ENCODE measurements around the gene STOM. TPM values are rescaled to one million over a fixed set of nuclear protein-coding genes. Genes with fewer than 3 reads are reported as not detected.

The STOM gene
- total and polyA plus RNA-seq, 10 of the 15 experiments (the other 5 are each of a cell fraction or from before 2014, with no cell fraction given): 6.7 to 47.4 (median 39.8) TPM

DNA sequence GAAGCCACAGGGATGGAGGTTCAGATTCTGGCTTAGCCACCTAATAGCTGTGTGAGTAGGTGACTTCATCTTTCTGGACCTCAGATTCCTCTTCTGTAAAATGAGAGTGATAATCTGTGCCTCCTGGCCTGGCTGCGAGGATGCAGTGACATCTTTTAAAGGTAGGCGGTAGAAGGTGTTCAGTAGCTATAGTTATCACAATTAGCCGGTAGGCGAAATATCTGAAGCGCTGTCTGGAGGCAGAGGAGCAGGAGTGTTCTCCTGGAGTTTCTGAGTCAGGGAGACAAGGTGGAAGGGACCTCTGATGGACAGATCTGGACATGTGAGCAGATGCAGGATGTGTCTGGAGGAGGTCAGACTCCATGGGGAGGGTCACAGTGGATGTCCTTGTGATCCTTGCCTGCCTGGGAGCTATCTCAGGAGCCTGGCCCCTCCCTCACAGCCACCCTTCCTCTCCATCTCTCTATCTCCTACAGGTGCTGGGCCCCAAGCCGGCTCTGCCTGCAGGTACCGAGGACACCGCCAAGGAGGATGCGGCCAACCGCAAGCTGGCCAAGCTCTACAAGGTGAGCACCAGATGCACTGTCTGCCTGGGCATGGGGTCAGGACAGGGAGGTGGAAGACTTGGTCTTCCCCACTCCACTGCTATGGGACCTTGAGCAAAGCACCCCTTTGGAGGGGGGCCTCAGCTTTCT is 56.4 kb downstream of the STOM start:
- in situ Hi-C loops (cut with MboI) (no loop called here), intact Hi-C loops (cut with micrococcal nuclease; ENCODE audit: unreplicated experiment) (no loop called here)
- TF ChIP-seq HCFC1 (IDR thresholded peaks at IDR 0.05; ENCODE audit: low read length) (no peak), NR2C1 (IDR thresholded peaks at IDR 0.05) (no peak), MXI1 (IDR thresholded peaks at IDR 0.05; ENCODE audit: low read depth, low read length) (no peak), HDGF (IDR thresholded peaks at IDR 0.05) (no peak), JUND (IDR thresholded peaks at IDR 0.05; ENCODE audit: low read depth, low read length) (no peak), MTA3 (IDR thresholded peaks at IDR 0.05; ENCODE audit: borderline replicate concordance, low read length) (no peak), POLR2AphosphoS2 (IDR thresholded peaks at IDR 0.05; ENCODE audit: low read depth, low read length) (no peak), ATF3 (IDR thresholded peaks at IDR 0.05; ENCODE audit: borderline replicate concordance, extremely low read depth, low read depth, low read length) (no peak), HDAC6 (IDR thresholded peaks at IDR 0.05; ENCODE audit: unreplicated experiment) (no peak), ZNF207 (IDR thresholded peaks at IDR 0.05; ENCODE audit: borderline replicate concordance) (no peak), HDAC2 (IDR thresholded peaks at IDR 0.05) (no peak), SP1 (IDR thresholded peaks at IDR 0.05; ENCODE audit: low read depth, low read length) (no peak), SUPT20H (IDR thresholded peaks at IDR 0.05; ENCODE audit: borderline replicate concordance, control insufficient read depth, low read depth, low read length) (no peak), KDM1A (IDR thresholded peaks at IDR 0.05; ENCODE audit: borderline replicate concordance) (no peak), SREBF1 (IDR thresholded peaks at IDR 0.05; ENCODE audit: low read length) (no peak), NRF1 (conservative IDR thresholded peaks at IDR 0.05; ENCODE audit: low read depth, low read length) (no peak), SIN3A (IDR thresholded peaks at IDR 0.05; ENCODE audit: low read depth, low read length) (no peak), SMAD1 (IDR thresholded peaks at IDR 0.05; ENCODE audit: low read depth, partially characterized antibody) (no peak), EP300 (IDR thresholded peaks at IDR 0.05; ENCODE audit: borderline replicate concordance in 1 of 2, control insufficient read depth in 1 of 2, low read depth in 2 of 2, low read length in 2 of 2) (no peak)
- TF ChIP-seq, protein P1, sequence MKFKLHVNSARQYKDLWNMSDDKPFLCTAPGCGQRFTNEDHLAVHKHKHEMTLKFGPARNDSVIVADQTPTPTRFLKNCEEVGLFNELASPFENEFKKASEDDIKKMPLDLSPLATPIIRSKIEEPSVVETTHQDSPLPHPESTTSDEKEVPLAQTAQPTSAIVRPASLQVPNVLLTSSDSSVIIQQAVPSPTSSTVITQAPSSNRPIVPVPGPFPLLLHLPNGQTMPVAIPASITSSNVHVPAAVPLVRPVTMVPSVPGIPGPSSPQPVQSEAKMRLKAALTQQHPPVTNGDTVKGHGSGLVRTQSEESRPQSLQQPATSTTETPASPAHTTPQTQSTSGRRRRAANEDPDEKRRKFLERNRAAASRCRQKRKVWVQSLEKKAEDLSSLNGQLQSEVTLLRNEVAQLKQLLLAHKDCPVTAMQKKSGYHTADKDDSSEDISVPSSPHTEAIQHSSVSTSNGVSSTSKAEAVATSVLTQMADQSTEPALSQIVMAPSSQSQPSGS (IDR thresholded peaks at IDR 0.05; ENCODE audit: low read length): no peak
- BruUV-seq (replicated peaks): no TSS peak
- Histone ChIP-seq H3K9ac (ENCODE audit: control insufficient read depth, insufficient read depth, low read length) (no peak overlapping the region), H3K4me2 (ENCODE audit: control insufficient read depth, insufficient read depth) (no peak overlapping the region), H3K4me1 (ENCODE audit: control insufficient read depth, insufficient read depth, low read length) (no peaks in the 10 kb centered on the region), H3K27me3 (replicated peaks in 1 of 2; ENCODE audit: control insufficient read depth in 2 of 2, insufficient read depth in 2 of 2, low read length in 1 of 2) (no peaks in the 10 kb centered on the region), H3K27ac (ENCODE audit: control insufficient read depth, insufficient read depth) (no peak overlapping the region), H3K79me2 (ENCODE audit: control insufficient read depth, insufficient read depth, low read length) (no peaks in the 10 kb centered on the region), H2AFZ (ENCODE audit: control insufficient read depth, low read depth, low read length) (no peak overlapping the region), H3K9me3 (replicated peaks; ENCODE audit: control insufficient read depth, insufficient read depth, low read length) (no peaks in the 10 kb centered on the region), H3K4me3 (no peak overlapping the region), H4K20me1 (ENCODE audit: control insufficient read depth, insufficient read depth) (no peaks in the 10 kb centered on the region), H3K36me3 (ENCODE audit: control insufficient read depth in 2 of 2, insufficient read depth in 2 of 2, low read length in 1 of 2) (no peaks in the 10 kb centered on the region)
- POLR2A ChIA-PET: no interaction called here
- RAD21 ChIA-PET (ENCODE audit: unreplicated experiment): no interaction called here
- DNase-seq (ENCODE audit: low read depth, low spot score) (no peak), FAIRE-seq (no peak), ATAC-seq (no peak)
- WGBS (ENCODE audit: insufficient coverage, insufficient replicate concordance, low lambda C conversion rate, missing lambda C conversion rate): 95% methylated on average over 10 of the region's 10 CpGs
- CTCF ChIA-PET: interaction anchor here (0.7 to 10.7 kb wide), 4 partner anchors 35 to 101 kb away, joined by 3 to 318 read pairs (median 17); no protein-coding TSS in a partner anchor
- SMC1A ChIA-PET (ENCODE audit: uncharacterized antibody, unreplicated experiment): interaction anchor here (0.8 to 9.5 kb wide), 4 partner anchors 87 to 727 kb away, joined by 3 to 147 read pairs (median 4); no protein-coding TSS in a partner anchor

All from GM12878 (cell line).